ENCODE results near the gene PTGR2. TPM values are rescaled to one million over a fixed set of nuclear protein-coding genes. Genes with fewer than 3 reads are reported as not detected.

PTGR2 gene
- total RNA-seq = 8.9 and 10.8 TPM in 2 replicates

GRCh38 chr14:73851567-73852382 lies at the start of gene PTGR2:
PTGR2 (plus strand) TSS chr14:73851831; CDS start chr14:73858863, 7,032 bp downstream.

DNA sequence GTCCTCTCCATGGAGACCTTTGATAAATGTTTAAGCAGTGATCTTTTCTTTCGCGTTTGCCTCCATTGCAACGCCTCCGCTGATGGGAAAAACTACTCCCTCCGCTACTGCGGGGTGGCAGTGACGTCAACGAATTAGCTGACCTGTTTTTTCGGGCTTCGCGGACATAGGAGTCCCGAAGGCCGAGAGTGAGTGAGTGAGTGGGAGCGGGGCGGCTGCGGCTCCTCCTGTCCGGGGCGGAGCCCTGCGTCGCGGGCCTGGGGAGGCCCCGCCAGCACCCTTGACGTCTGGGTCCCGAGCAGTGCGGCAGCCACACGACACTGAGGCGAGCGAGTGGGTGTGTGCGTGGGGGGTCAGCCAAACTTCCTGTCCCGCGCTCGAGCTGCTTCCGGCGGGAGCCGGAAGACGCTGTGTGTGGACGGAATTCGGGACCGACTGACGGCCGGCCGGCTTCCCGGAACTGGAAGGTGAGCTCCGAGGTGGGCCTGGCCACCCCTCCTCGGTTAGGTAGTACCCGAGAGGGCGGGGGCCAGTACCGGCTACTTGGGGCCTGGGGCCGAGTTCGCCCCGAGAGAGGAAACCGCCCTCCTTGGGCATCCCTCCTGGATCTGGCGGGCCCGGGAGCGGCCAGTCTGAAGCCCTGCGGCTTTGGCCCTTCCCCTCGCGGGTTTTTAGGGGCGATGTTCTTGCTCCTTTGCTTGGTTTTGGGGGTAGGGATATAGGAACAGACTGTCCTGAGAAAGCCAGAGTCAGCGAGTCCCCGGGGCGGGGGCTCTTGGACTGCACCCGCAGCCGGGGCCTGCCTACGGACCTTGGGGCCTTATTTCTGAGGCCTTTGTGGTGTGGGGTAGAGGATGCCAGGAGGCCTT lies 35.1 kb downstream of the PTGR2 start, which contains the start of gene ZNF410:
Gene ZNF410 (plus strand): TSS at position 411 of the 869 bp plus-strand sequence. CDS start 5,317 bp downstream, outside the sequence.

Small RNAs within 50 kb of the gene (small RNA-seq; reads per million reads assigned to genes)
- gene AC005520.4 (not detected), gene RF00019 (not detected)

Other genes starting within 250 kb of the PTGR2 start
- gene ACOT6, start 239.3 kb upstream of the PTGR2 start, total RNA-seq = not detected in 2 replicates
- 11.5 and 19.6 TPM in 2 replicates for gene DNAL1, start 206.8 kb upstream of the PTGR2 start, total RNA-seq
- 35.3 and 35.5 TPM in 2 replicates for gene PNMA1, start 137.4 kb upstream of the PTGR2 start, total RNA-seq
- 73.8 and 85.0 TPM in 2 replicates for gene ZNF410, start 35.0 kb downstream of the PTGR2 start, total RNA-seq
- gene FAM161B, start 98.3 kb downstream of the PTGR2 start, total RNA-seq = 6.4 and 8.4 TPM in 2 replicates
- gene COQ6, start 98.5 kb downstream of the PTGR2 start, total RNA-seq = 13.8 and 17.0 TPM in 2 replicates
- 12.8 and 14.4 TPM in 2 replicates for gene ENTPD5, start 167.5 kb downstream of the PTGR2 start, total RNA-seq
- 14.6 and 19.1 TPM in 2 replicates for gene BBOF1, start 167.5 kb downstream of the PTGR2 start, total RNA-seq
- 34.4 and 34.8 TPM in 2 replicates for gene ALDH6A1, start 232.6 kb downstream of the PTGR2 start, total RNA-seq
- 6.4 and 9.3 TPM in 2 replicates for gene LIN52, start 233.1 kb downstream of the PTGR2 start, total RNA-seq

Measured in articular chondrocyte of knee joint (primary cell).